Body of pancreas (tissue), 4 donors: ENCODE data around the gene LPCAT1.

Experiments used
- POLR2A ChIP-seq, 3 donors: fragments of 450-650 bp; IDR thresholded peaks; one replicate each; pipeline ENCODE4 v1.6.1; 2016; ENCODE audit warnings: antibody characterized with exemption in 3 of 3, mild to moderate bottlenecking in 2 of 3
- TF ChIP-seq, protein P1 (sequence below), 7 experiments: fragments of 450-650 bp in 4 of 7; fragments of 200-600 bp in 3 of 7; sonication (generic) in 3 of 7; IDR thresholded peaks; one replicate each; pipeline ENCODE4 v1.5.1; 2016 to 2019; ENCODE audit warnings: antibody characterized with exemption in 7 of 7

DNA sequence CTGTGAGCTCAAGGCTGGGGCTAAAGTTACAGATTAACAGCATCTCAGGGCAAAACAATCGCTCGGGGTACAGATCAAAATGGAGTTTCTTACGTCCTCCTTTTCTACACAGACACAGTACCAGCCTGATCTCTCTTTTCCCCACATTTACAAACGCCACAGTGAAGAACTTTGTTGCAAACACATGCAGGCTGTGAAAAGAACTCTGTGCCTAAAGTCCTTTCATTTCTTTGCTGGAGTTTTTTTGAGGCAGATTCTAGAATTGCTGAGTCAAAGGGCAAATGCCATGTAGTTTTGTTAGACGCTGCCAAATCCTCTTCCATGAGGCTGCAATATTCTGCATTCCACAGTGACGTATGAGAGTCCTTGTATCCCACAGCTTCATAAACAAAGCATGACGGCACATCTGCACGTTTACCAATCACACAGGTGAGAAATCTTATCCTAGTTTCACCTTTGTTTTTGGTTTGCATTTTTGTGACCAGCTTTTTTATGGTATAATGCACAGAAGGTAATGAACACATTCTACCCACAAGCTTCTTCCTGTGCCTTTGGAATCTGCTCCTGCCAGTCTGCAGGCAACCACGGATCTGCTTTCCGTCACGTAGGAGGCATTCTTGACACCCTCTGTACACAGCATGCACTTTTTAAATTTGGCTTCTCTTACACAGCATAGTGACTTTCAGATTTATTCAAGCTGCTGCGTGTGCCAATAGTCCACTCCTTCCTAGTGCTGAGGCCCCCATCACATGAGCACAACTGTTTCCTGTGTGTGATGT lies 44.6 kb upstream of the LPCAT1 start:
- TF ChIP-seq POLR2A (IDR thresholded peaks at IDR 0.05) = no peak
- TF ChIP-seq, protein P1, sequence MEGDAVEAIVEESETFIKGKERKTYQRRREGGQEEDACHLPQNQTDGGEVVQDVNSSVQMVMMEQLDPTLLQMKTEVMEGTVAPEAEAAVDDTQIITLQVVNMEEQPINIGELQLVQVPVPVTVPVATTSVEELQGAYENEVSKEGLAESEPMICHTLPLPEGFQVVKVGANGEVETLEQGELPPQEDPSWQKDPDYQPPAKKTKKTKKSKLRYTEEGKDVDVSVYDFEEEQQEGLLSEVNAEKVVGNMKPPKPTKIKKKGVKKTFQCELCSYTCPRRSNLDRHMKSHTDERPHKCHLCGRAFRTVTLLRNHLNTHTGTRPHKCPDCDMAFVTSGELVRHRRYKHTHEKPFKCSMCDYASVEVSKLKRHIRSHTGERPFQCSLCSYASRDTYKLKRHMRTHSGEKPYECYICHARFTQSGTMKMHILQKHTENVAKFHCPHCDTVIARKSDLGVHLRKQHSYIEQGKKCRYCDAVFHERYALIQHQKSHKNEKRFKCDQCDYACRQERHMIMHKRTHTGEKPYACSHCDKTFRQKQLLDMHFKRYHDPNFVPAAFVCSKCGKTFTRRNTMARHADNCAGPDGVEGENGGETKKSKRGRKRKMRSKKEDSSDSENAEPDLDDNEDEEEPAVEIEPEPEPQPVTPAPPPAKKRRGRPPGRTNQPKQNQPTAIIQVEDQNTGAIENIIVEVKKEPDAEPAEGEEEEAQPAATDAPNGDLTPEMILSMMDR (IDR thresholded peaks at IDR 0.05) = no peak
